Keratinocyte (primary cell): ENCODE results near the gene CDK5RAP3. TPM values are rescaled to one million over a fixed set of nuclear protein-coding genes. Genes with fewer than 3 reads are reported as not detected.

ENCODE experiments used
- DNase-seq: peaks from one replicate; pipeline ENCODE4 v3.0.0-alpha.2; 2011; ENCODE audit warnings: low read depth, missing footprints, low spot score
- FAIRE-seq: peaks from 2 replicates; lab custom pipeline; 2011; peaks lifted over from hg19 to GRCh38; lab: Jason Lieb, UNC
- H2AFZ ChIP-seq: 2 replicates; pipeline ENCODE4 v1.6.0; 2012; ENCODE audit warnings: low read length, control low read depth, inconsistent platforms; ENCODE audit not compliant: control insufficient read depth
- H3K27ac ChIP-seq: 2 replicates; pipeline ENCODE4 v1.5.1; 2011; ENCODE audit warnings: low read length; ENCODE audit not compliant: control insufficient read depth, insufficient read depth
- H3K27me3 ChIP-seq: 3 replicates; pipeline ENCODE4 v1.6.0; 2011; ENCODE audit warnings: low read length; ENCODE audit not compliant: control insufficient read depth, insufficient read depth; ENCODE audit errors: extremely low read depth
- H3K36me3 ChIP-seq, 2 experiments: 2 replicates in 1 of 2; 3 replicates in 1 of 2; pipeline ENCODE4 v1.5.1; 2011; ENCODE audit warnings: low read length in 2 of 2, mild to moderate bottlenecking in 1 of 2; ENCODE audit not compliant: control insufficient read depth in 2 of 2, insufficient read depth in 2 of 2; ENCODE audit errors: extremely low read depth in 1 of 2
- H3K4me1 ChIP-seq: 3 replicates; pipeline ENCODE4 v1.5.1; 2011; ENCODE audit warnings: low read length; ENCODE audit not compliant: control insufficient read depth, insufficient read depth; ENCODE audit errors: extremely low read depth
- H3K4me2 ChIP-seq: 3 replicates; pipeline ENCODE4 v1.6.0; 2011; ENCODE audit warnings: low read depth, low read length; ENCODE audit not compliant: control insufficient read depth, insufficient read depth; ENCODE audit errors: extremely low read depth
- H3K4me3 ChIP-seq, 3 experiments: fragments of 200-600 bp in 1 of 3; sonication (generic) in 1 of 3; 2 replicates in 2 of 3; 3 replicates in 1 of 3; pipeline ENCODE4 v1.5.1; 2011 to 2016; ENCODE audit warnings: low read length in 3 of 3, mild to moderate bottlenecking in 3 of 3, control low read depth in 2 of 3, inconsistent platforms in 1 of 3, low read depth in 1 of 3, mixed read lengths in 1 of 3, mixed run types in 1 of 3, moderate library complexity in 1 of 3; ENCODE audit not compliant: control insufficient read depth in 2 of 3, insufficient read depth in 2 of 3; ENCODE audit errors: extremely low read depth in 1 of 3
- H3K79me2 ChIP-seq: 2 replicates; pipeline ENCODE4 v1.6.0; 2012; ENCODE audit warnings: low read length; ENCODE audit not compliant: control insufficient read depth, insufficient read depth
- H3K9ac ChIP-seq: 3 replicates; pipeline ENCODE4 v1.6.0; 2011; ENCODE audit warnings: low read length; ENCODE audit not compliant: control insufficient read depth, insufficient read depth; ENCODE audit errors: extremely low read depth
- H3K9me1 ChIP-seq: 3 replicates; pipeline ENCODE4 v1.6.0; 2011; ENCODE audit warnings: low read length; ENCODE audit not compliant: control insufficient read depth, insufficient read depth; ENCODE audit errors: extremely low read depth
- H3K9me3 ChIP-seq: 2 replicates; pipeline ENCODE4 v1.5.1; 2012; ENCODE audit warnings: low read depth, low read length; ENCODE audit not compliant: control insufficient read depth
- H4K20me1 ChIP-seq: 3 replicates; pipeline ENCODE4 v1.6.0; 2011; ENCODE audit warnings: low read length; ENCODE audit not compliant: control insufficient read depth, insufficient read depth; ENCODE audit errors: extremely low read depth
- EZH2 ChIP-seq: IDR thresholded peaks from one replicate; pipeline ENCODE4 v1.6.1; 2012; ENCODE audit warnings: inconsistent platforms, mild to moderate bottlenecking, low read length, moderate library complexity
- dilution Hi-C: fragments of 300-500 bp; cut with MboI; formaldehyde crosslinking; loops from one replicate; pipeline ENCODE4 v1.7.0; 2020; ENCODE audit warnings: low sequenced_read_pairs; ENCODE audit not compliant: extremely low pct_ligation_motif_present
- polyA plus RNA-seq, 5 experiments: library from polyadenylated mRNA; depleted of rRNA in 3 of 5; stranded (reverse) in 3 of 5; stranded (forward) in 1 of 5; unstranded in 1 of 5; fragments of >200 nt; gene quantifications; 1 replicate in 1 of 5; 2 replicates in 3 of 5; 3 replicates in 1 of 5; pipeline versions ENCODE4 v1.2.1 to v1.2.3, GENCODE V29; 2011 to 2012; ENCODE audit warnings: missing spikeins in 2 of 5, low read depth in 1 of 5, low replicate concordance in 1 of 5
- TF ChIP-seq, protein P1 (sequence below), 3 experiments: IDR thresholded peaks in 1 of 3; conservative IDR thresholded peaks in 1 of 3; optimal IDR thresholded peaks in 1 of 3; 2 replicates in 2 of 3; 3 replicates in 1 of 3; pipeline versions ENCODE3 to v1.5.1; 2011; ENCODE audit warnings: low read length in 3 of 3, mild to moderate bottlenecking in 3 of 3, moderate library complexity in 2 of 3, control low read depth in 1 of 3, inconsistent platforms in 1 of 3; ENCODE audit not compliant: insufficient read depth in 2 of 3; ENCODE audit errors: extremely low read depth in 1 of 3

CDK5RAP3 gene
- polyA plus RNA-seq, 1 donor (not counting 4 experiments of a cell fraction or from before 2014, with no cell fraction given), result 63.9 TPM

- Histone ChIP-seq H3K9ac (no peak overlapping the region), H3K36me3 (no peaks in the 10 kb centered on the region), H3K9me3 (no peaks in the 10 kb centered on the region), H3K4me3 (no peak overlapping the region), H3K9me1 (peaks cover 3% of the 10 kb centered on the region), H3K4me1 (peaks cover 36% of the 10 kb centered on the region), H3K27ac (no peak overlapping the region), H3K4me2 (no peak overlapping the region), H2AFZ (no peak overlapping the region), H3K79me2 (no peaks in the 10 kb centered on the region), H3K27me3 (no peaks in the 10 kb centered on the region), H4K20me1 (no peaks in the 10 kb centered on the region)
- no peak for DNase-seq
- TF ChIP-seq, protein P1, sequence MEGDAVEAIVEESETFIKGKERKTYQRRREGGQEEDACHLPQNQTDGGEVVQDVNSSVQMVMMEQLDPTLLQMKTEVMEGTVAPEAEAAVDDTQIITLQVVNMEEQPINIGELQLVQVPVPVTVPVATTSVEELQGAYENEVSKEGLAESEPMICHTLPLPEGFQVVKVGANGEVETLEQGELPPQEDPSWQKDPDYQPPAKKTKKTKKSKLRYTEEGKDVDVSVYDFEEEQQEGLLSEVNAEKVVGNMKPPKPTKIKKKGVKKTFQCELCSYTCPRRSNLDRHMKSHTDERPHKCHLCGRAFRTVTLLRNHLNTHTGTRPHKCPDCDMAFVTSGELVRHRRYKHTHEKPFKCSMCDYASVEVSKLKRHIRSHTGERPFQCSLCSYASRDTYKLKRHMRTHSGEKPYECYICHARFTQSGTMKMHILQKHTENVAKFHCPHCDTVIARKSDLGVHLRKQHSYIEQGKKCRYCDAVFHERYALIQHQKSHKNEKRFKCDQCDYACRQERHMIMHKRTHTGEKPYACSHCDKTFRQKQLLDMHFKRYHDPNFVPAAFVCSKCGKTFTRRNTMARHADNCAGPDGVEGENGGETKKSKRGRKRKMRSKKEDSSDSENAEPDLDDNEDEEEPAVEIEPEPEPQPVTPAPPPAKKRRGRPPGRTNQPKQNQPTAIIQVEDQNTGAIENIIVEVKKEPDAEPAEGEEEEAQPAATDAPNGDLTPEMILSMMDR (optimal IDR thresholded peaks at IDR 0.05 in 1 of 3, IDR thresholded peaks at IDR 0.05 in 1 of 3, conservative IDR thresholded peaks at IDR 0.05 in 1 of 3; ENCODE audit: extremely low read depth in 1 of 3, insufficient read depth in 2 of 3, low read length in 3 of 3), result no peak
- no peak for TF ChIP-seq EZH2
- FAIRE-seq, result no peak
- dilution Hi-C loops, result no loop called here
Measured at GRCh38 chr17:48021934-48022333, 51.0 kb downstream of the CDK5RAP3 start.

GRCh38 chr17:48022901-48023300 lies 52.0 kb downstream of the CDK5RAP3 start:
- H2AFZ ChIP-seq, result no peak overlapping the region
- no peak for TF ChIP-seq EZH2
- TF ChIP-seq, protein P1 (optimal IDR thresholded peaks at IDR 0.05 in 1 of 3, IDR thresholded peaks at IDR 0.05 in 1 of 3, conservative IDR thresholded peaks at IDR 0.05 in 1 of 3; ENCODE audit: extremely low read depth in 1 of 3, insufficient read depth in 2 of 3, low read length in 3 of 3), result no peak
- H3K4me1 ChIP-seq, result peaks cover 40% of the 10 kb centered on the region
- no peaks in the 10 kb centered on the region for H3K36me3 ChIP-seq
- no peak overlapping the region for H3K27ac ChIP-seq
- H3K9ac ChIP-seq, result no peak overlapping the region
- FAIRE-seq, result no peak
- H3K4me3 ChIP-seq, result no peak overlapping the region
- no peaks in the 10 kb centered on the region for H3K27me3 ChIP-seq
- H3K9me1 ChIP-seq, result peaks cover 3% of the 10 kb centered on the region
- peak overlapping the region; percentile 96 for H3K4me2 ChIP-seq
- dilution Hi-C loops, result no loop called here
- H3K79me2 ChIP-seq, result no peaks in the 10 kb centered on the region
- no peaks in the 10 kb centered on the region for H3K9me3 ChIP-seq
- DNase-seq, result no peak
- no peaks in the 10 kb centered on the region for H4K20me1 ChIP-seq
